A549 (cell line): Measurements from ENCODE around the gene ACSM6. TPM values are rescaled to one million over a fixed set of nuclear protein-coding genes. Genes with fewer than 3 reads are reported as not detected.

ENCODE experiments used
- ATAC-seq, 2 experiments: fragments of 200-7000 bp in 1 of 2; fragments of >200 bp in 1 of 2; cut with Nextera tagmentation in 1 of 2; cut with Tn5 transposase in 1 of 2; 3 replicates each; pipeline versions ENCODE4 v1.8.0 to v1.9.1; 2018 to 2020; ENCODE audit warnings: mild to moderate bottlenecking in 1 of 2, moderate library complexity in 1 of 2
- CTCF ChIA-PET: fragments of 300-600 bp; sonication (Branson Sonifier 250); formaldehyde crosslinking; extraction: SDS; loops from one replicate; lab custom pipeline; 2021; ENCODE audit warnings: antibody characterized with exemption, inconsistent platforms; lab: Yijun Ruan, JAX
- POLR2A ChIA-PET: fragments of 350-600 bp; formaldehyde crosslinking; extraction: SDS; loops from one replicate; lab custom pipeline; 2021; ENCODE audit warnings: antibody characterized with exemption, inconsistent platforms; lab: Yijun Ruan, JAX
- DNase-seq, 2 experiments: peaks; one replicate each; pipeline versions ENCODE4 v3.0.0 to v3.0.0-alpha.2; 2011 to 2016; ENCODE audit warnings: low read depth in 1 of 2, low spot score in 1 of 2
- FAIRE-seq: peaks from 2 replicates; lab custom pipeline; 2011; peaks lifted over from hg19 to GRCh38; lab: Jason Lieb, UNC
- H3K27ac ChIP-seq, 2 experiments: fragments of >200 bp; sonication (Bioruptor Twin); formaldehyde crosslinking; 3 replicates each; pipeline ENCODE4 v1.5.1; 2016 to 2017
- H3K4me1 ChIP-seq: fragments of >200 bp; sonication (Bioruptor Twin); formaldehyde crosslinking; 3 replicates; pipeline ENCODE4 v1.6.1; 2016
- H3K4me2 ChIP-seq: fragments of >200 bp; sonication (Bioruptor Twin); formaldehyde crosslinking; 3 replicates; pipeline ENCODE4 v1.6.1; 2016
- H3K4me3 ChIP-seq: fragments of >200 bp; sonication (Bioruptor Twin); formaldehyde crosslinking; 3 replicates; pipeline ENCODE4 v1.5.1; 2016
- H3K9me3 ChIP-seq: fragments of >200 bp; sonication (Bioruptor Twin); formaldehyde crosslinking; 3 replicates; pipeline ENCODE4 v1.6.1; 2016
- CEBPB ChIP-seq, 2 experiments: fragments of >200 bp in 1 of 2; sonication (Bioruptor Twin) in 1 of 2; formaldehyde crosslinking in 1 of 2; IDR thresholded peaks; 2 replicates each; pipeline ENCODE4 v1.6.1; 2012 to 2016
- EHF ChIP-seq: fragments of 250-450 bp; sonication (Bioruptor Pico); IDR thresholded peaks from 2 replicates; pipeline ENCODE4 v1.5.0; 2020; ENCODE audit warnings: mild to moderate bottlenecking
- ELK1 ChIP-seq: fragments of 150-350 bp; IDR thresholded peaks from 2 replicates; pipeline ENCODE4 v1.6.1; 2014; ENCODE audit warnings: low read depth, mild to moderate bottlenecking, low read length
- HEYL ChIP-seq: fragments of 250-450 bp; sonication (Bioruptor Pico); IDR thresholded peaks from 2 replicates; pipeline ENCODE4 v1.8.0; 2021; ENCODE audit warnings: mild to moderate bottlenecking, moderate library complexity
- KDM5A ChIP-seq: fragments of 200-600 bp; sonication (generic); IDR thresholded peaks from 2 replicates; pipeline ENCODE4 v1.6.1; 2016; ENCODE audit warnings: antibody characterized with exemption, mild to moderate bottlenecking
- MAFK ChIP-seq: fragments of 450-650 bp; IDR thresholded peaks from 2 replicates; pipeline ENCODE4 v1.6.1; 2014; ENCODE audit not compliant: partially characterized antibody
- NR3C1 ChIP-seq: fragments of >200 bp; sonication (Bioruptor Twin); formaldehyde crosslinking; IDR thresholded peaks from 3 replicates; pipeline ENCODE4 v1.6.1; 2017
- RARB ChIP-seq: fragments of 250-450 bp; sonication (Bioruptor Pico); IDR thresholded peaks from 2 replicates; pipeline ENCODE4 v1.8.0; 2021; ENCODE audit warnings: mild to moderate bottlenecking, moderate library complexity
- RNF2 ChIP-seq: fragments of 200-600 bp; sonication (generic); IDR thresholded peaks from 2 replicates; pipeline ENCODE4 v1.6.1; 2016; ENCODE audit warnings: low read depth, mild to moderate bottlenecking, antibody characterized with exemption, moderate library complexity, borderline replicate concordance
- TP53 ChIP-seq: fragments of 250-450 bp; sonication (Bioruptor Pico); IDR thresholded peaks from 2 replicates; pipeline ENCODE4 v1.5.0; 2021; ENCODE audit warnings: mild to moderate bottlenecking, moderate library complexity
- ZNF302 ChIP-seq: fragments of 250-450 bp; sonication (Bioruptor Pico); IDR thresholded peaks from 2 replicates; pipeline ENCODE4 v1.9.0; 2021; ENCODE audit warnings: inconsistent platforms, mild to moderate bottlenecking, moderate library complexity
- WGBS: methylation state at CpG from one replicate; pipeline ENCODE4 v1.1.6; 2017; ENCODE audit errors: missing lambda C conversion rate; 5-methylcytosine and 5-hydroxymethylcytosine counted together
- polyA plus RNA-seq, 4 experiments: library from polyadenylated mRNA; depleted of rRNA in 3 of 4; stranded (reverse); fragments of >200 nt; fragmentation: RNase III in 1 of 4; extraction: RNeasy Plus Mini Kit Qiagen cat#74134 plus additional on column Dnase treatment in 1 of 4; gene quantifications; 2 replicates in 3 of 4; 3 replicates in 1 of 4; pipeline ENCODE4 v1.2.3, GENCODE V29; 2011 to 2017
- TF ChIP-seq, protein P1 (sequence below): fragments of 200-600 bp; sonication (generic); IDR thresholded peaks from 2 replicates; pipeline ENCODE4 v1.6.1; 2016; ENCODE audit warnings: antibody characterized with exemption, mild to moderate bottlenecking, moderate library complexity

The ACSM6 gene
- polyA plus RNA-seq, 2 of the 4 experiments (the other 2 are of a cell fraction) = not detected

DNA sequence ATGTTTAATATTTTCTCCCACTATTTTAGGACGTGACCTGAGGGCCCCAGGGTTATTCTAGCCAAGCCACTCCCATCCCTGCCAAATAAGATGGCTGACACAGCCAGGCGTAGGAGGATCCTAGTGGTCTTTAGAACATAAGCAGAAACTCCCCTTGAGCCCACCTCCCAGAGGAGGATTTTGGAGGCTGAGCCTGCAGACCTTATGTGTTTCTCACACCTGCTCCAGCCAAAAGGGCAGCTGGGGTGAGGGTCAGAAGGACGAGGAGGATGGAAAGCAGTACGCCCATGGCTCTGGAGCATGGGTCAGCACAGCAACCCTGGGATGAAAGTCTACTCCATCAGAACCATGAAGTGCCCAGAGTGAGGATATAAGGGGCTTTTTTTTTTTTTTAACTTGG, 56.8 kb downstream of the ACSM6 start:
- peaks cover 18% of the 10 kb centered on the region for H3K4me1 ChIP-seq
- POLR2A ChIA-PET = no interaction called here
- no peak overlapping the region for H3K27ac ChIP-seq
- 96% methylated on average over 4 of the region's 4 CpGs for WGBS
- TF ChIP-seq, protein P1, sequence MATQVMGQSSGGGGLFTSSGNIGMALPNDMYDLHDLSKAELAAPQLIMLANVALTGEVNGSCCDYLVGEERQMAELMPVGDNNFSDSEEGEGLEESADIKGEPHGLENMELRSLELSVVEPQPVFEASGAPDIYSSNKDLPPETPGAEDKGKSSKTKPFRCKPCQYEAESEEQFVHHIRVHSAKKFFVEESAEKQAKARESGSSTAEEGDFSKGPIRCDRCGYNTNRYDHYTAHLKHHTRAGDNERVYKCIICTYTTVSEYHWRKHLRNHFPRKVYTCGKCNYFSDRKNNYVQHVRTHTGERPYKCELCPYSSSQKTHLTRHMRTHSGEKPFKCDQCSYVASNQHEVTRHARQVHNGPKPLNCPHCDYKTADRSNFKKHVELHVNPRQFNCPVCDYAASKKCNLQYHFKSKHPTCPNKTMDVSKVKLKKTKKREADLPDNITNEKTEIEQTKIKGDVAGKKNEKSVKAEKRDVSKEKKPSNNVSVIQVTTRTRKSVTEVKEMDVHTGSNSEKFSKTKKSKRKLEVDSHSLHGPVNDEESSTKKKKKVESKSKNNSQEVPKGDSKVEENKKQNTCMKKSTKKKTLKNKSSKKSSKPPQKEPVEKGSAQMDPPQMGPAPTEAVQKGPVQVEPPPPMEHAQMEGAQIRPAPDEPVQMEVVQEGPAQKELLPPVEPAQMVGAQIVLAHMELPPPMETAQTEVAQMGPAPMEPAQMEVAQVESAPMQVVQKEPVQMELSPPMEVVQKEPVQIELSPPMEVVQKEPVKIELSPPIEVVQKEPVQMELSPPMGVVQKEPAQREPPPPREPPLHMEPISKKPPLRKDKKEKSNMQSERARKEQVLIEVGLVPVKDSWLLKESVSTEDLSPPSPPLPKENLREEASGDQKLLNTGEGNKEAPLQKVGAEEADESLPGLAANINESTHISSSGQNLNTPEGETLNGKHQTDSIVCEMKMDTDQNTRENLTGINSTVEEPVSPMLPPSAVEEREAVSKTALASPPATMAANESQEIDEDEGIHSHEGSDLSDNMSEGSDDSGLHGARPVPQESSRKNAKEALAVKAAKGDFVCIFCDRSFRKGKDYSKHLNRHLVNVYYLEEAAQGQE = no peak
- no peak for TF ChIP-seq KDM5A
- no peak for TF ChIP-seq EHF
- TF ChIP-seq TP53 (CRISPR knock-in tag) = no peak
- no peak for TF ChIP-seq RNF2
- CTCF ChIA-PET = interaction anchor here (1.0 to 1.9 kb wide), 4 partner anchors 9 to 113 kb away, joined by 3 to 8 read pairs (median 6); no protein-coding TSS in a partner anchor
- H3K9me3 ChIP-seq = no peaks in the 10 kb centered on the region; the same call in 2 of the 3 replicates
- DNase-seq (no peak), FAIRE-seq (no peak), ATAC-seq (no peak)
- no peak overlapping the region for H3K4me3 ChIP-seq
- H3K4me2 ChIP-seq = no peak overlapping the region

DNA sequence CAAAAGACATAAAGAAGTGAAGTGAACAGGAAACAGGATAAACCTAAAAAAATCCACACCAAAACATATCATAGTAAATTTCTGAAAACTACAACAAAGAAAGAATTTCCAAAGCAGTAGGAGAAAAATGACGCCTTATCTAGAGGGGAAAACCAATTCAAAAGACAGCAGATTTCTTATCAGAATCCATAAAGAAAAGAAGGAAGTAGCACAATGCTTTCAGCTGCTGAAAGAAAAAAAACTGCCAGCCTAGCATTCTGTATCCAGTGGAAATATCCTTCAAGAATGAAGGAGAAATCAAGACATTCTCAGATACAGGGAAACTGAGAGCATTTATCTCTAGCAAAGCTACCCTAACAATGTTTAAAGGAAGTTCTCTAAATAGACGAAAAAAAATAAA, 59.0 kb downstream of the ACSM6 start:
- CTCF ChIA-PET = interaction anchor here (2.7 kb wide), 1 partner anchor 10 kb away, joined by 10 read pairs; no protein-coding TSS in a partner anchor
- Histone ChIP-seq H3K4me1 (peaks cover 3% of the 10 kb centered on the region; the same call in 2 of the 3 replicates), H3K9me3 (peaks cover 11% of the 10 kb centered on the region; the same call in 1 of the 3 replicates), H3K27ac (no peak overlapping the region), H3K4me2 (no peak overlapping the region), H3K4me3 (no peak overlapping the region)
- POLR2A ChIA-PET = no interaction called here
- TF ChIP-seq MAFK (peak; percentile 58), HEYL (CRISPR knock-in tag) (no peak), ELK1 (no peak)
- DNase-seq (no peak), FAIRE-seq (no peak), ATAC-seq (no peak)
- WGBS = 89% methylated on average over 2 of the region's 2 CpGs

- ATAC-seq (no peak), DNase-seq (no peak), FAIRE-seq (no peak)
- POLR2A ChIA-PET = no interaction called here
- no peak overlapping the region for H3K4me3 ChIP-seq
- H3K4me2 ChIP-seq = no peak overlapping the region
- CTCF ChIA-PET = interaction anchor here (1.0 to 2.7 kb wide), 2 partner anchors 11 to 51 kb away, joined by 4 to 10 read pairs; no protein-coding TSS in a partner anchor
- WGBS = 89% methylated on average over 2 of the region's 2 CpGs
- H3K9me3 ChIP-seq = peaks cover 11% of the 10 kb centered on the region; the same call in 1 of the 3 replicates
- no peak overlapping the region for H3K27ac ChIP-seq
- TF ChIP-seq, protein P1 = no peak
- TF ChIP-seq RARB (no peak), ZNF302 (CRISPR knock-in tag) (no peak), NR3C1 (no peak), MAFK (no peak), CEBPB (IDR thresholded peaks at IDR 0.05) (no peak)
- H3K4me1 ChIP-seq = 0 out of 3 replicates have a peak, but pooled peaks cover 2% of the 10 kb centered on the region
Measured at GRCh38 chr10:95253686-95254085, 59.6 kb downstream of the ACSM6 start.
